OCI-LY7 (cell line): ENCODE results near the gene IGLL5.

Experiments used
- CTCF ChIP-seq: fragments of 200-600 bp; sonication (generic); conservative IDR thresholded peaks from 2 replicates; pipeline ENCODE4 v1.5.1; 2014; ENCODE audit warnings: mild to moderate bottlenecking, antibody characterized with exemption, low read length, moderate library complexity, mixed read lengths
- EZH2phosphoT487 ChIP-seq: fragments of 200-600 bp; sonication (generic); IDR thresholded peaks from 2 replicates; pipeline ENCODE4 v1.6.1; 2018; ENCODE audit warnings: low read depth, borderline replicate concordance, mild to moderate bottlenecking, mixed run types, antibody characterized with exemption, low read length, moderate library complexity, mixed read lengths

- TF ChIP-seq EZH2phosphoT487 (no peak), CTCF (no peak)
Observed at GRCh38 chr22:22840780-22841179, 46.8 kb upstream of the IGLL5 start.
